Smooth muscle cell (in vitro differentiated cells): ENCODE measurements around the gene PATL1. TPM values are rescaled to one million over a fixed set of nuclear protein-coding genes. Genes with fewer than 3 reads are reported as not detected.

ENCODE experiments used
- DNase-seq: peaks from one replicate; lab custom pipeline; 2025; ENCODE audit not compliant: unreplicated experiment; lab: John Stamatoyannopoulos, UW
- H2AFZ ChIP-seq: fragments of 200-600 bp; sonication (generic); 2 replicates; pipeline ENCODE4 v1.6.0; 2016; ENCODE audit warnings: antibody characterized with exemption, low read depth, mild to moderate bottlenecking
- H3F3A ChIP-seq: fragments of 200-600 bp; sonication (generic); 2 replicates; pipeline ENCODE4 v1.6.0; 2017; ENCODE audit warnings: antibody characterized with exemption, low read depth
- H3K27ac ChIP-seq: fragments of 200-600 bp; sonication (generic); 2 replicates; pipeline ENCODE4 v1.5.1; 2016; ENCODE audit warnings: low read depth, mild to moderate bottlenecking
- H3K27me3 ChIP-seq: fragments of 200-600 bp; sonication (generic); 2 replicates; pipeline ENCODE4 v1.6.1; 2016; ENCODE audit warnings: low read depth, mild to moderate bottlenecking
- H3K36me3 ChIP-seq: fragments of 200-600 bp; sonication (generic); 2 replicates; pipeline ENCODE4 v1.5.1; 2016; ENCODE audit warnings: low read depth
- H3K4me1 ChIP-seq: fragments of 200-600 bp; sonication (generic); 2 replicates; pipeline ENCODE4 v1.5.1; 2016; ENCODE audit warnings: low read depth
- H3K4me2 ChIP-seq: fragments of 200-600 bp; sonication (generic); 2 replicates; pipeline ENCODE4 v1.6.0; 2016; ENCODE audit warnings: mild to moderate bottlenecking
- H3K4me3 ChIP-seq: fragments of 200-600 bp; sonication (generic); 2 replicates; pipeline ENCODE4 v1.5.1; 2016; ENCODE audit warnings: mild to moderate bottlenecking
- H3K79me2 ChIP-seq: fragments of 200-600 bp; sonication (generic); 2 replicates; pipeline ENCODE4 v1.6.0; 2016; ENCODE audit warnings: low read depth, mild to moderate bottlenecking
- H3K9ac ChIP-seq: fragments of 200-600 bp; sonication (generic); 2 replicates; pipeline ENCODE4 v1.6.0; 2016; ENCODE audit warnings: low read depth
- H3K9me3 ChIP-seq: fragments of 200-600 bp; sonication (generic); replicated peaks from 2 replicates; pipeline ENCODE4 v1.5.1; 2016; ENCODE audit warnings: low read depth
- H4K20me1 ChIP-seq: fragments of 200-600 bp; sonication (generic); 2 replicates; pipeline ENCODE4 v1.6.0; 2016; ENCODE audit warnings: low read depth
- WGBS: methylation state at CpG from one replicate; pipeline ENCODE4 v1.1.7; 2016; ENCODE audit warnings: low lambda C conversion rate; 5-methylcytosine and 5-hydroxymethylcytosine counted together
- polyA plus RNA-seq: library from polyadenylated mRNA; unstranded; fragments of >200 nt; fragmentation: Nextera tagmentation; extraction: Ambion mirVana; gene quantifications from 2 replicates; pipeline ENCODE4 v1.2.1, GENCODE V29; 2016
- total RNA-seq: library from RNA; depleted of rRNA; stranded (reverse); fragments of >200 nt; gene quantifications from 2 replicates; pipeline ENCODE4 v1.2.3, GENCODE V29; 2014
- TF ChIP-seq, protein P1 (sequence below): fragments of 200-600 bp; sonication (generic); IDR thresholded peaks from 2 replicates; pipeline ENCODE4 v1.5.1; 2017; ENCODE audit warnings: borderline replicate concordance, mild to moderate bottlenecking, antibody characterized with exemption; ENCODE audit not compliant: insufficient read depth, poor library complexity, severe bottlenecking

Gene PATL1
- total and polyA plus RNA-seq, 2 experiments from 2014 or later = 16.5 to 35.2 TPM

DNA sequence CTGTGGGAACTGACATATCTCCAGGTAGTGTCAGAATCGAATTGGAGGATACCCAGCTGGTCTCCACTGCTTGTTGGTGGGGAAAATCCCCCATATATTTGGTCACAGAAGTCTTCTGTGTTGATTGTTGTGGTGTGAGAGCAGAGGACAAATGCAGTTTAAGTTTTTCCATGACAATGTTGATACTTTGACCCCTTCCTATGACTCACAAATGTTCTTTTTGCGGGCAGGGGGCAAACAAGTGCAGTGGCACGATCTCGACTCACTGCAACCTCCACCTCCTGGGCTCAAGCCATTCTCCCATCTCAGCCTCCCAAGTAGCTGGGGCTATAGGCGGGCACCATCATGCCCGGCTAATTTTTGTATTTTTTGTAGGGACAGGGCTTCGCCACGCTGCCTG is 7.4 kb upstream of the PATL1 start:
- H3K27ac ChIP-seq = no peak overlapping the region

DNA sequence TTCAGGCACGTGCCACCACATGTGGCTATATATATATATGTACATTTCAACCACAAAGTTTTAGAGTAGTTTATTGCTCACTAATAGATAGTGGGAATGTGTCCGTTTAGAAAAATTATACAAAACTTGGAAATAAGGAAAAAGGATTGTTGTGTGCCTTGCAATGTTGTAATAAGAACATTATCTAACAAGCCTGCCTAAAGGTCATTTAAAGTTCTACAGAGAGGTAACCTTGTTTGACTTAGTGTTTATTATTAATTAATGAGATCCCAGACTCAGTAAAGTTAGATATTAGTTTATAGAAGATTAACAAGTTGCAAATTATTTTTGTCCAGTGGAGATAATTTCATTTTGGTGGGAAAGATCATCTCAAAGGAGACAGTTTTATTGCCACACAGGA is 5.5 kb upstream of the PATL1 start:
- 84% methylated on average over 2 of the region's 2 CpGs for WGBS
- no peaks in the 10 kb centered on the region for H4K20me1 ChIP-seq
- peaks cover 7% of the 10 kb centered on the region for H3F3A ChIP-seq
- H3K79me2 ChIP-seq = no peaks in the 10 kb centered on the region
- no peak for DNase-seq
- H3K4me3 ChIP-seq = no peak overlapping the region
- no peak overlapping the region for H2AFZ ChIP-seq
- TF ChIP-seq, protein P1, sequence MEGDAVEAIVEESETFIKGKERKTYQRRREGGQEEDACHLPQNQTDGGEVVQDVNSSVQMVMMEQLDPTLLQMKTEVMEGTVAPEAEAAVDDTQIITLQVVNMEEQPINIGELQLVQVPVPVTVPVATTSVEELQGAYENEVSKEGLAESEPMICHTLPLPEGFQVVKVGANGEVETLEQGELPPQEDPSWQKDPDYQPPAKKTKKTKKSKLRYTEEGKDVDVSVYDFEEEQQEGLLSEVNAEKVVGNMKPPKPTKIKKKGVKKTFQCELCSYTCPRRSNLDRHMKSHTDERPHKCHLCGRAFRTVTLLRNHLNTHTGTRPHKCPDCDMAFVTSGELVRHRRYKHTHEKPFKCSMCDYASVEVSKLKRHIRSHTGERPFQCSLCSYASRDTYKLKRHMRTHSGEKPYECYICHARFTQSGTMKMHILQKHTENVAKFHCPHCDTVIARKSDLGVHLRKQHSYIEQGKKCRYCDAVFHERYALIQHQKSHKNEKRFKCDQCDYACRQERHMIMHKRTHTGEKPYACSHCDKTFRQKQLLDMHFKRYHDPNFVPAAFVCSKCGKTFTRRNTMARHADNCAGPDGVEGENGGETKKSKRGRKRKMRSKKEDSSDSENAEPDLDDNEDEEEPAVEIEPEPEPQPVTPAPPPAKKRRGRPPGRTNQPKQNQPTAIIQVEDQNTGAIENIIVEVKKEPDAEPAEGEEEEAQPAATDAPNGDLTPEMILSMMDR = no peak
- no peak overlapping the region for H3K4me2 ChIP-seq
- H3K36me3 ChIP-seq = no peaks in the 10 kb centered on the region
- H3K9me3 ChIP-seq = no peaks in the 10 kb centered on the region
- H3K9ac ChIP-seq = no peak overlapping the region
- peaks cover 6% of the 10 kb centered on the region for H3K4me1 ChIP-seq
- H3K27me3 ChIP-seq = no peaks in the 10 kb centered on the region
- no peak overlapping the region for H3K27ac ChIP-seq

More for the DNA sequence above, 7.4 kb upstream of the PATL1 start:
- TF ChIP-seq, protein P1 = no peak
- Histone ChIP-seq H3K4me2 (no peak overlapping the region), H3K79me2 (no peaks in the 10 kb centered on the region), H3K27me3 (no peaks in the 10 kb centered on the region), H3K9me3 (no peaks in the 10 kb centered on the region), H3F3A (peaks cover 6% of the 10 kb centered on the region), H4K20me1 (no peaks in the 10 kb centered on the region), H3K9ac (no peak overlapping the region), H3K4me3 (no peak overlapping the region), H2AFZ (no peak overlapping the region), H3K36me3 (no peaks in the 10 kb centered on the region), H3K4me1 (peaks cover 5% of the 10 kb centered on the region)
- no peak for DNase-seq
- 91% methylated on average over 8 of the region's 8 CpGs for WGBS

DNA sequence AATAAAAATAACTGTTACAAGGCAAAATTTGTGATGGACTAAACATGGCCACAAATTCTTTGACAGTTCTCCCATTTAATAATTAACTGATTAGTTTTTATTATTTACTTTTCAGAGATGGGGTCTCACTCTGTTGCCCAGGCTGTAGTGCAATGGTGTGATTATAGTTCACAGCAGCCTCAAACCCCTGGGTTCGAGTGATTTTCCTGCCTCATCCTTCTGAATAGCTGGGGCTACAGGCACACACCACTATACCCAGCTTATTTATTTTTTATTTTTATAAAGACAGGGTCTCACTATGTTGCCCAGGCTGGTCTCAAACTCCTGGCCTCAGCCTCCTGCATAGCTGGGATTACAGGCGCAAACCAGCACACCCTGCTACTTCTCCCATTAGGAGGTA is 4.5 kb upstream of the PATL1 start:
- Histone ChIP-seq H3K27me3 (no peaks in the 10 kb centered on the region), H3K27ac (no peak overlapping the region), H3F3A (peaks cover 7% of the 10 kb centered on the region), H4K20me1 (no peaks in the 10 kb centered on the region), H3K4me1 (peaks cover 6% of the 10 kb centered on the region), H2AFZ (no peak overlapping the region), H3K9ac (no peak overlapping the region), H3K9me3 (no peaks in the 10 kb centered on the region), H3K36me3 (no peaks in the 10 kb centered on the region), H3K79me2 (peaks cover 5% of the 10 kb centered on the region), H3K4me2 (no peak overlapping the region), H3K4me3 (no peak overlapping the region)
- 79% methylated on average over 2 of the region's 2 CpGs for WGBS
- TF ChIP-seq, protein P1 = no peak
- DNase-seq = no peak

DNA sequence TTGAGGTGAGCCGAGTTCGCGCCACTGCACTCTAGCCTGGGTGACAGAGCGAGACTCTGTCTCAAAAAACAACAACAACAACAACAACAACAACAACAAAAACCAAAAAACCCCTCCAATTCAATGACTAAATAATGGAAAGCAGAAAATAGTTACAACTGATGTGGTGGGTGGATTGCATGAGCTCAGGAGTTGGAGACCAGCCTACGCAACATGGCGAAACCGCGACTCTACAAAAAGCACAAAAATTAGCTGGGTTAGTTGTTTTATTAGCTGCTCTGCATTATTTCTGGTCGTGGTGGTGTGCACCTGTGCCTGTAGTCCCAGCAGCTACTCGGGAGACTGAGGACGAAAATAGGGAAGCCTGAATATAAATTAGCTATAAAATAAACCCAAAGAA is 2.6 kb upstream of the PATL1 start:
- H2AFZ ChIP-seq = no peak overlapping the region
- H3K4me3 ChIP-seq = no peak overlapping the region
- H3K4me1 ChIP-seq = peaks cover 12% of the 10 kb centered on the region
- H3K27ac ChIP-seq = no peak overlapping the region
- H3K9ac ChIP-seq = no peak overlapping the region
- H3K36me3 ChIP-seq = no peaks in the 10 kb centered on the region
- no peaks in the 10 kb centered on the region for H3K27me3 ChIP-seq
- no peaks in the 10 kb centered on the region for H3K9me3 ChIP-seq
- H3F3A ChIP-seq = peaks cover 7% of the 10 kb centered on the region
- TF ChIP-seq, protein P1 = no peak
- no peak for DNase-seq
- peaks cover 15% of the 10 kb centered on the region for H4K20me1 ChIP-seq
- H3K4me2 ChIP-seq = no peak overlapping the region
- 98% methylated on average over 11 of the region's 11 CpGs for WGBS
- H3K79me2 ChIP-seq = peaks cover 23% of the 10 kb centered on the region
